KOPT-K1 (cell line): ENCODE measurements around the gene PLD3.

ENCODE experiments used
- H3K27ac ChIP-seq: fragments of 200-600 bp; sonication (generic); 2 replicates; pipeline ENCODE4 v1.5.1; 2016; ENCODE audit warnings: antibody characterized with exemption, mild to moderate bottlenecking, low read depth, low read length; ENCODE audit not compliant: poor library complexity, severe bottlenecking
- H3K36me3 ChIP-seq: fragments of 200-600 bp; sonication (generic); 2 replicates; pipeline ENCODE4 v1.5.1; 2017; ENCODE audit warnings: antibody characterized with exemption, mild to moderate bottlenecking, low read length, moderate library complexity; ENCODE audit not compliant: insufficient read depth
- H3K9me3 ChIP-seq: fragments of 200-600 bp; sonication (generic); 2 replicates; pipeline ENCODE4 v1.5.1; 2017; ENCODE audit warnings: antibody characterized with exemption, low read length, mild to moderate bottlenecking; ENCODE audit not compliant: insufficient read depth, poor library complexity, severe bottlenecking

The PLD3 gene

DNA sequence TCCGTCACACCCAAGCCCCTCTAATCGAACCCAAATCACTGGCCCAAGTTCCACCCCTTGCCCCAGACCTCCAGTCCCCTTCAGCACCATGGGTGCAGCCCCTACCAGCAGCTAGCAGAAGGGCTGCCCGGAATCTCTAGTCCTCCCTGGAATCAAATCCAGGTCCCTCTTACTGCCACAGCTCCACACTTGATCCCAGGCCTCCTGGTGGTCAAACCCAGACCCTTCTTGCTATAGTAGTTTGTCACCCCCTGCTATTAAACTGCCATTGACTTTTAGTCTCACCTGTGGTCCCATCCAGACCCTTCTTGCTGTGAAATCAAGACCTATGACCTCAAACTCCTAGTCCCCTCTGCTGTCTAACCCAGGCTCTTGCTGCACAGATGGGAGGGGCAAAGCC, 32.8 kb downstream of the PLD3 start:
- Histone ChIP-seq H3K36me3 (no peaks in the 10 kb centered on the region), H3K9me3 (no peaks in the 10 kb centered on the region), H3K27ac (no peak overlapping the region)

DNA sequence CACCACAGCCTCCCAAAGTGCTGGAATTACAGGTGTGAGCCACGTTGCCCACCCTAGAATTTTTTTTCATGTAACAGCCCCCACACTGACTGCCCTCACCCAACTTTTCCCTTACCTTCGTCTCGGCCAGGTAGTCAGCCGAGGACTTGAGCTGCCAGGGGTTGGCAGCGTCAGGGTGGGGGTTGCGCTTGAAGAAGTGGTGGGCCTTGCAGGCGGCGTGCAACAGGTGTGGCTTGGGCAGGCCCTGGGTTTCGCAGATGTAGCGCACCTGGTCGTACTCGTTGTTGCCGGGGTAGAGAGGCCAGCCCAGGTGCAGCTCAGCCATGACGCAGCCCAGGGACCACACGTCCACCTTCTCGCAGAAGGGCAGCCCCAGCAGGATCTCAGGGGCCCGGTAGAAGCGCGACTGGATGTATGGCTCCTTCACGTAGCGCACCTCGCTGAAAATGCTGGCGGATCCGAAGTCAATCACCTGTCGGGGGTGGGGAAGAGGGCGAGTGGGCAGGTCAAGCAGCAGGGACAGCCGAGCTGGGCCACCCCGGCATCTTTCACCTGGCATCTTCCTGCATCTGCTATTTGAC, 35.3 kb downstream of the PLD3 start:
- no peaks in the 10 kb centered on the region for H3K9me3 ChIP-seq

DNA sequence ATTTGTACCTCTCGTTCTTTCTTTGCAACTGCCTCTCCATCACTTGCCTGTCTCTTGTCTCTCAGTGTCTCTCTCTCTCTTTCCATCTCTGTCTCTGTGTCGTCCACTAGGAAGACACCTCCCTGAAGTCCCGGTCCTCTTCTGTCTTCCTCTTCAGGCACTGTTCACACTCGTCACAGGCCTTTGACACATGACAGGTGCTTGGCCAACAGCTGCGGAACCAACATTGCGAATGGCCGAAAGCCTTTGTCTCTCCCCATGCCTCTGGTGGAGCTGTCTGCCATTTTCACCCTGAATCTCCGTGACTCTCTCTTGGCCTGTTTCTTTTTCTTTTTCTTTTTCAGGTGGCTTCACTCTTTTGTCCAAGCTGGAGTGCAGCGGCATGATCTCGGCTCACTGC, 38.7 kb downstream of the PLD3 start:
- H3K27ac ChIP-seq = no peak overlapping the region
- no peaks in the 10 kb centered on the region for H3K9me3 ChIP-seq
- H3K36me3 ChIP-seq = no peaks in the 10 kb centered on the region

More for the DNA sequence above, 35.3 kb downstream of the PLD3 start:
- H3K36me3 ChIP-seq = no peaks in the 10 kb centered on the region
- H3K27ac ChIP-seq = no peak overlapping the region

DNA sequence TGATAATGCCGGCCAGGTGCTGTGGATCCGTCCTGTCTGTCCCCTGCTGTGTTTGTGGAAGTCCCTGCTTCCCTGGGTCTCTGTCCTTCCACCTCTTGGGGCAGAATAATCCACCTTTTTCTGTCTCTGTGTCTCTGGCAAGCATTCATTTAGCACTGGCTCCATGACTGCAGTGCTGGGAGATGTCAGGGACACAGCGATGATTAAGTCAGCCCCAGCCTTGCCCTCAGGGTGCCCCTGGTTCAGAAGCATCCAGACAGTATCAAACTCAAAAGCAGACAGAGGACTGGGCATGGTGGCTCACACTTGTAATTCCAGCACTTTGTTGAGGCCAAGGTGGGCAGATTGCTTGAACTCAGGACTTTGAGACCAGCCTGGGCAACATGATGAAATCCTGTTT, 40.0 kb downstream of the PLD3 start:
- Histone ChIP-seq H3K27ac (no peak overlapping the region), H3K36me3 (no peaks in the 10 kb centered on the region), H3K9me3 (no peaks in the 10 kb centered on the region)

DNA sequence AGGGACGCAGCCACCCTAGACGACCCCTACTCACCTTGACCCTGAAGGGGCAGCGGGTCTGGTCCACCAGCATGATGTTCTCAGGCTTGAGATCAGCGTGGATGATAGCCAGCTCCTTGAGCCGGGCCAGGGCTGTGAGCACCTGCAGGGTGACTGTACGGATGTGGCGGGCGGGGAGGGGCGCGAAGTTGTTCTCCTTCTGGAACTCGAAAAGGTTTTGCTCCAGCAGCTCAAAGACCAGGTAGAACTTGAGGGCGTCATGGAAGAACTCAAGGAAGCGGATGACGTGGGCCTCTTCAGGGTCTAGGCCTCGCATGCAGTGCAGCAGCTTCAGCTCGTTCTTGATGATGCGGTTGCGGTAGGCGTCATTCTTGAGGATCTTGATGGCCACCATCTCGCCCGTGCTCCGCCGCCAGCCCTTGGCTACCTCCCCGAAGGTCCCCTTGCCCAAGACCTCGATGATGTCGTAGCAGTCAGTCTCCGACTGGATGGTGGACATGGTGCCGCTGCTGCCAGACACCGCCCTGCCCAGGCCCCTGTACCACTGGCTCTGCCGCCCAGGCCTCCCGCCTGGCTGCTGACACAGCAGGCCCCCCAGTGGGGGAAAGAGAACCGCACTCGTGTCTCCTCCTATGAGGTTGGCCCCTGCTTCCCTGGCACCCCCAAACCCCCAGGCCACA, 41.0 kb downstream of the PLD3 start:
- Histone ChIP-seq H3K27ac (no peak overlapping the region), H3K36me3 (no peaks in the 10 kb centered on the region), H3K9me3 (no peaks in the 10 kb centered on the region)

DNA sequence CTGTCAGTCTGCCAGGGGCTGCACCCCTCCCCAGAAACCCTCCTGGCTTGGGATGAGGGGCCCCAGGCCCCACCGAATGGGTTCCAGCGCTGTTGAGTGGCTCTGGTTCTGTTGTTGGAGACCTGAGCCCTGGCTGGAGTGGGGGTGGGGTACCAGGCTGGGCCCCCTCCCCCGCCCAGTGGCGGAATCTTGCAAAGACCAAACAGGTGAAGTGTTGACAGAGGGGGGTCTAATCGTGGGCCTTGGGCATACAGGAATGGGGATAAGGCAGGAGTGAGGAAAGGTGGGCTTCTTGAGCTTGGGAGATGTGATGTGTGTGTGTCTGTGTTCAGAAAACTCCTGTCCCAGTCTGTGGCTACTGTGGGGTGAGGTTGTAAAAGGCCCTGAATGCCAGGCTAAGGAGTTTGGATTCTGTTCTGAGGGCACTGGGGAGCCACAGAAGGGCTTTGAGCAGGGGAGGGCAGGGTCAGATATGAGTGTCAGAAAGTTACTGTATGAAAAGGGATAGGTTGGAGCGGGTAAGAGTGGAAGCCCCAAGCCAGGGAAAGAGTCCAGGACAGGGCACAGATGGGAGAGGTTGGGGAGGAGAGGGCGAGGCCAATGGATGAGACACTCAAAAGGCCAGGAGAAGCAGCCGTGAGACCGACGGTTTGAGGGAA, 41.7 kb downstream of the PLD3 start, which contains the start of gene HIPK4:
HIPK4 (minus strand) TSS at position 98 of the 659 bp plus-strand sequence. CDS start 279 bp downstream, outside the sequence.
- no peak within 1 kb of the TSS for H3K27ac ChIP-seq
- H3K9me3 ChIP-seq = no peaks in the 10 kb centered on the region
- H3K36me3 ChIP-seq = no peaks in the 10 kb centered on the region

DNA sequence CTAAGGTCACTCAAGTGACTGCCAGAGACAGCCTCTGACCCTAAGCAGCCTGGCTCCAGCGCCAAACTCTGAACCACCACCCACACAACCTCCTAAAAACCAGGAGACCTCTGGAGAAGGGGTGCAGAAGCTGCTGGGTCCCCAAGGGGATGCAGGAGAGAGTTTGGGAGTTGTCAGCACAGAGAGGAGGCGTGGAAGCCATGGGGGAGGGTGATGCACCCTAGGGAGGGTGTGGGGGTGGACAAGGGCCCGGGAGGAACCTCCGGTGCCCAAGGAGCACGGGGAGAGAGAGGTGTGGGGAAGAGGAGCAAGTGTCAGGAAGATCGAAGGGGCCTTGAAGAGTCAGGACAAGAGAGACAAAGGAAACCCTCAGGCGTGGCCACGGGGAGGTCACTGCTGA, 43.6 kb downstream of the PLD3 start:
- Histone ChIP-seq H3K9me3 (no peaks in the 10 kb centered on the region), H3K36me3 (no peaks in the 10 kb centered on the region), H3K27ac (no peak overlapping the region)

DNA sequence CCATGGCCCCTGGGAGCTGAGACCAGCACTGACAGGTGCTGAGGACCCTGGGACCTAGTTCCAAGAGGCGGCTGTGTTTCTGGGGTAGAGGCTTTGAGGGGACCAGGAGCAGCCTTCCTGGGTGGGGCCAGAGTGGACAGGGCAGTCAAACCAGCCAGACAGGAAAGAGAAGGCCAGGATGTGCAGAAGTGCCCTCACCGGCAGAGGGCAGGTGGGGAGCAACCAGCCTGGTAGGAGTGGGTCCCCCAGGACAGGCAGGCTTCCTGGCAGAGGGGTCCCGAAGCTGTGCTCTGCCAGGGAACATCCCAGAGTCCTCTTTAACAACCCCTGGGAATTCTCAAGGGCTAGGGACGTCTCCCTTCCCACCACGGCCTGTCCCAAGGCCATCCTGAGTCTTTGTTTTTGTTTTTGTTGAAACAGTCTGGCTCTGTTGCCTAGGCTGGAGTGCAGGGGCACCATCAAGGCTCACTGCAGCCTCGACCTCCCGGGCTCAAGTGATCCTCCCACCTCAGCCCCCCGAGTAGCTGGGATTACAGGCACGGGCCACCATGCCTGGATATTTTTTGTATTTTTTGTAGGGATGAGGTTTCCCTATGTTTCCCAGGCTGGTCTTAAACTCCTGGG, 44.5 kb downstream of the PLD3 start:
- Histone ChIP-seq H3K27ac (no peak overlapping the region), H3K9me3 (no peaks in the 10 kb centered on the region), H3K36me3 (no peaks in the 10 kb centered on the region)

DNA sequence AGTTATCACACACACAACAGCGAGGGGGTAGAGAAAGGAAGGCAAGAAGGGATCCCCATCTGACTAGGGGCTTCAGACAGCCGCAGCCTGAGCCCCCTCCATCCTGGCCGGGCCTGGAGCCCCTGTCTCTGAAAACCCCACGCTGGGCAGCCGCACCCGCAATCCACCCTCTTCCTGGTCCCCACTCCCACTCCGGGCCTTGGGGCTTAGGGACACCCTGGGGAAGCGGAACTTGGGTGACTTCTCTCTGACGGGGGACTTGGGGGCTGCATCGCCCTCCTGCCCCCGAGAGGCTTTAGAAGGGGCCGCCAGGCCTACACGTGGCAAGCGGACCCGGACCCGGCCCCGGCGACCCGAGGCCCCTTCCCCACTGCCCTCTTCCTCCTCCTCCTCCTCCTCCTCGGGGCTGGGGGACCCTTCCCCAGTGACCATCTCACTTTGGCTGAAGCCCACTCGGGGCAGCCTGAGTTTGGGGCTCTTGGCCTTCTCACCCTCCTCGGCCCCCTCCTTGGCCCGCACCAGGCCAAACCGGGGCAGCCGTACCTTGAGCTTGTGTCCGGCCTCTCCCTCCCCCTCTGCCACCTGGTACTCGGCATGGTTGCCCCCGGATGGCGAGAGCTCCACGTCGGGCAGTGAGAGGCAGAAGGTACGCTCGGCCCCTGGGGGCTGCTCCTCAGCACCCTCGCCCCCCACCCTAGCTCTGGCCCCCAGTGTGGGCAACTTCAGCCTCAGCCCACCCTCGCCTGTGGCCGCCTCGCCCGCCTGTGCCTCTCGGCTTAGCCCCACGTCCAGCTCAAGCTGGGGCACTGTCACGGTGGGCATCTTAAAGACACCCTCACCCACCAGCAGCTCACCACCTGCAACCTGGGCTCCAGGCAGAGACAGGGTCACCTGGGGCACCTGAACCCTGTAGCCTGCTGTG, 45.7 kb downstream of the PLD3 start:
- Histone ChIP-seq H3K36me3 (no peaks in the 10 kb centered on the region), H3K27ac (no peak overlapping the region)

DNA sequence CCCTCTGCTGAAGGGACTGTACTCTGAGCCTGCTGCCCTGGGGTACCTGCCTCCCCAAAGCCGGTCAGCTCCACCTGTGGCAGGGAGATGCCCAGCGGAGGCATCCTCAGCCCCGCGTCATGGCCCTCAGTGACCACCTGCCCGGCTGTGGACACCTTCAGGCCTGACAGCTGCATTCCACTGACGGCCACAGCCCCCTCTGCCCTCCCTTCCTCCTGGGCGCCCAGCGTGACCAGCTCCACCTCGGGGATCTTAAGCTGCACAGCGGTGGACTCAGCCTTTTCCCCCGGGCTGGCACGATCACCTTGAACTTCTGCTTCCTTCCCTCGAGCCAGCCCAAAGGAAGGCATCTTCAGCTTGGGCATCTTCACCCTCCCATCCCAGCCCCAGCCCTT, 46.3 kb downstream of the PLD3 start:
- H3K36me3 ChIP-seq = no peaks in the 10 kb centered on the region
- no peak overlapping the region for H3K27ac ChIP-seq
- H3K9me3 ChIP-seq = no peaks in the 10 kb centered on the region

More for the DNA sequence above, 45.7 kb downstream of the PLD3 start:
- H3K9me3 ChIP-seq = no peaks in the 10 kb centered on the region

DNA sequence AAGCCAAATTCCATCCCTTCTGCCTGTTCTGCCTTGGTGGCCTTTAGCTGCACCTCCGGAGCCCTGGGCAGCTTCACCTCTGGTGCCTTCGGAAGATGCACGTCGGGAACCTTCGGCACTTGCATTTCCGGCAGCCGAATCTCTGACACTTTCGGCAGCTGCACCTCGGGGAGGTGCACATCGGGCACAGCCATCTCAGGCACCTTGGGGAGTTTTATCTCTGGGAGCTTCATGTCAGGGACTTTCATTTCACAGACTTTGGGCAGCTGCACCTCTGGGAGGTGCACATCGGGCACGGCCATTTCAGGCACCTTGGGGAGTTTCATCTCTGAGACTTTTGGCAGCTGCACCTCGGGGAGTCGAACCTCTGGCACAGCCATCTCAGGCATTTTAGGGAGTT, 47.5 kb downstream of the PLD3 start:
- no peak overlapping the region for H3K27ac ChIP-seq
- H3K36me3 ChIP-seq = no peaks in the 10 kb centered on the region

DNA sequence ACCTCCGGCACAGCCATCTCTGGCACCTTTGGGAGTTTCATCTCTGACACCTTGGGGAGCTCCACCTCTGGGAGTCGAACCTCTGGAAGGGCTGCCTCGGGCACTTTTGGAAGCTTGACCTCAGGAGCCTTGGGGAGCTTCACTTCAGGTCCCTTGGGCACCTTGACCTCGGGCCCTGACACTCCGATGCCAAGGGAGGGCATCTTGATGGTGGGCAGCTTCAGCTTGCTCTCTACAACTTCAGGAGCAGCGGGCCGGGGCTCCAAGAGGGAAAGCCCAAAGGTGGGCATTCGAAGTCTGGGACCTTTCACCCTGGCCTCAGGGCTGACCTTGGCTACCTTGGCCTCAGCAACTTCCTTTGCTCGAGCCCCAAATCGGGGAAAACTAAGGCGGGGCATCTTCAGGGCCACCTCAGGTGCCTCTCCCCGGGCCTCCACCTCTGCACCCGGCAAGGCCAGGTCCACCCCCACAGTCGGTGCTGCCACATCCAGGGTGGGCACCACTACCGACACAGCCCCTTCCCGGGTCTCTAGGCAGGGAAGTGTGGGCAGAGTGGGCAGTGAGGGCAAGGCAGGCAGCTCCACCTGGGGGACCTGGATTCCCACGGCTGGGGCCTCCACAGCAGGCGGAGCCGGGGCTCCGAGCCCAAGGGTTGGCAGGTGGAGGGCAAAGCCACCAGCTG, 48.5 kb downstream of the PLD3 start:
- no peaks in the 10 kb centered on the region for H3K9me3 ChIP-seq
- H3K27ac ChIP-seq = no peak overlapping the region
- no peaks in the 10 kb centered on the region for H3K36me3 ChIP-seq

More for the DNA sequence above, 47.5 kb downstream of the PLD3 start:
- H3K9me3 ChIP-seq = no peaks in the 10 kb centered on the region

DNA sequence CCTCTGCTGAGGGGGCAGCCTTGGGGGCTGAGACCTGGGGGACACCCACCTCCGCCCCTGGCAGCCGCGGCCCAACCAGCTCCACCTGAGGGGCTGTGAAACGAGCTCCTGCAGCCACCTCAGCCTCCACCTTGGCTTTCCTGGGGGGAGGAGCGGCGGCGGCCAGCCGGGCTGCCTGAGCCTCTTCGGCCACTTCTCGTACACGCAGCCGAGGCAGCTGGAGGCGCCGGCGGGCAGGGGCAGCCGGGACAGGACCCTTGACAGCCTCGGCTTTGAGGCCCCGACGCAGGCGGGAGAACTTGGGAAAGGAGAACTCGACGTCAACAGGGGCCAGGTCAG, 49.0 kb downstream of the PLD3 start:
- Histone ChIP-seq H3K9me3 (no peaks in the 10 kb centered on the region), H3K36me3 (no peaks in the 10 kb centered on the region), H3K27ac (no peak overlapping the region)

DNA sequence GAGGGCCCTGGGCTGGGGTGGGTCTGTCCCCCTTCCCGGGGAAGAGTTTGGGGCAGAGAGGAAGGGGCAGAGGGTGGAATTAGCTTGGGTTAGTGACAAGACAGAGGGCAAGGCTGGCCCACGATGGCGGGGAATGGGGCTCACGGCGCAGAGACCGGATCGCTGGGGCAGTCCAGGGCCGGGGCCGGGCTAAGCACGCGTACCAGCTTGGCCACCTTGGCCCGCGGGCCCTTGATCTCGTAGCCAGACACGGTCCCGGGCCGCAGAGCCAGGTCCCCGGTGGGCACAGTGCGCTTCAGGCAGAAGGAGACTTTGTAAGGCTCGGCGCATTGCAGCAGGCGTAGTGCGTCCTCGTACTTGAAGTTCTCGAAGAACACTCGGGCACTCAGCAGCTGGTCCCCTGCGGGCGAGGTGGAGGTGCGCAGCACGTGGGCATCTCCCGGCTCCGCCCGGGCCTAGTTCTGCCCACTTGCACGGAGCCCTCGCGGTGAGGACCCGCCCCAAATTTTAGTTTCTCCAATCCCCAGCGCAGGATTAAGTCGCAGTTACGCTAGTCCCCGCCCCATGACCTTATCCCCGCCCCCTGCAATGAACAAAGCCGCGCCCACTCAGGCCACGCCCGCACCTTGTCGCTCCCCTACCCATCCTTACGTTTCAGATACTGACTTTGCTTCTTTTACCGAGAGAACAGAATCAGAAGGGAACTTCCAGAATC, 50.1 kb downstream of the PLD3 start:
- H3K36me3 ChIP-seq = no peaks in the 10 kb centered on the region
- H3K9me3 ChIP-seq = no peaks in the 10 kb centered on the region
- no peak overlapping the region for H3K27ac ChIP-seq
